Measurements from ENCODE around the gene GAK. TPM values are rescaled to one million over a fixed set of nuclear protein-coding genes. Genes with fewer than 3 reads are reported as not detected.

GAK gene
- total and polyA plus RNA-seq, 10 donors, result 112 to 249 (median 190) TPM

DNA sequence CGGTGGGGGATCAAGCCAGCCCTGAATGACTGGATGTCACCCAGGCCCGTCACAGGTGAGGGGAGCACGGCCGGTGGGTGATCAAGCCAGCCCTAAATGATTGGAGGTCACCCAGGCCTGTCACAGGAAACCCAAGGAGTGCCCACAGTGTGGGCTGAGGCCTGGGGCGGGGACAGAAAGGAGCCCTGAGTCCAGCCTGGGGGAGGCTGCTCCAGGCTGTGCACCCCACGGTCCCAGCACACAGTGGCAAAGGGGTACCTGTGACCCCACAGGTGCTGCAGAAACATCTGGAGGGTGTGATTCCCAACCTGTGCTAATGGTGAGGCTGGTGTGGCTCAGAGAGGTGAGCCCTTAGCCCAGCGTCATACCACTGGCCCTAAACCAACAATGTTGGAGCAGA, 100.0 kb downstream of the GAK start:
- WGBS, 5 donors, result 79 to 96% (median 87%) methylated on average over 3 to 7 of the region's 7 CpGs
- H3K4me3 ChIP-seq, result no peak overlapping the region
- peaks cover 0 to 30% (median 18%) of the 10 kb centered on the region in 8 donors for H3K9me3 ChIP-seq
- H3K36me3 ChIP-seq, result no peaks in the 10 kb centered on the region
- H3K27ac ChIP-seq, result no peak overlapping the region
- peaks cover 0 to 25% (median 9%) of the 10 kb centered on the region in 6 donors for H3K4me1 ChIP-seq
- no peak for TF ChIP-seq POLR2AphosphoS5 (IDR thresholded peaks at IDR 0.05)
- TF ChIP-seq POLR2A (IDR thresholded peaks at IDR 0.05), result no peak
- TF ChIP-seq, protein P1, sequence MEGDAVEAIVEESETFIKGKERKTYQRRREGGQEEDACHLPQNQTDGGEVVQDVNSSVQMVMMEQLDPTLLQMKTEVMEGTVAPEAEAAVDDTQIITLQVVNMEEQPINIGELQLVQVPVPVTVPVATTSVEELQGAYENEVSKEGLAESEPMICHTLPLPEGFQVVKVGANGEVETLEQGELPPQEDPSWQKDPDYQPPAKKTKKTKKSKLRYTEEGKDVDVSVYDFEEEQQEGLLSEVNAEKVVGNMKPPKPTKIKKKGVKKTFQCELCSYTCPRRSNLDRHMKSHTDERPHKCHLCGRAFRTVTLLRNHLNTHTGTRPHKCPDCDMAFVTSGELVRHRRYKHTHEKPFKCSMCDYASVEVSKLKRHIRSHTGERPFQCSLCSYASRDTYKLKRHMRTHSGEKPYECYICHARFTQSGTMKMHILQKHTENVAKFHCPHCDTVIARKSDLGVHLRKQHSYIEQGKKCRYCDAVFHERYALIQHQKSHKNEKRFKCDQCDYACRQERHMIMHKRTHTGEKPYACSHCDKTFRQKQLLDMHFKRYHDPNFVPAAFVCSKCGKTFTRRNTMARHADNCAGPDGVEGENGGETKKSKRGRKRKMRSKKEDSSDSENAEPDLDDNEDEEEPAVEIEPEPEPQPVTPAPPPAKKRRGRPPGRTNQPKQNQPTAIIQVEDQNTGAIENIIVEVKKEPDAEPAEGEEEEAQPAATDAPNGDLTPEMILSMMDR (IDR thresholded peaks at IDR 0.05 in 8 of 11, conservative IDR thresholded peaks at IDR 0.05 in 3 of 11), result no peak
- peak; percentile 37 for DNase-seq
- H3K27me3 ChIP-seq (replicated peaks in 1 of 7), result peaks cover 0 to 56% (median 16%) of the 10 kb centered on the region in 7 donors
- intact Hi-C loops (cut with DNase I; ENCODE audit: low total_unique reads), result no loop called here

DNA sequence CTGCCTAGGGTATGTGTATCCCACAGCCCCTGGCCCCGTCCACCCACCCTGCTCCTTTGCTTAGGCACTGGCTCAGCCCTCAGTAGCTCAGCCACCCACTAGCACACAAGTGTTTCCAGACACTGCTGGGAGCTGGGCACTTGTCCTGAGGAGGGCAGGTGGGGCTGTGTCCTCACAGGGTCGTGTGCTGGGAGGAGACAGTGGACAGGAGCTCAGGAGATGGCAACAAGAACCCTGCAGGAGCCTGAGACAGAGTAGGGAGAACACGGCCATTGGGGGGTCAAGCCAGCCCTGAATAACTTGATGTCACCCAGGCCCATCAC, 100.7 kb downstream of the GAK start:
- Histone ChIP-seq H3K27ac (no peak overlapping the region), H3K9me3 (peaks cover 0 to 24% (median 11%) of the 10 kb centered on the region in 8 donors), H3K4me1 (peaks cover 0 to 31% (median 14%) of the 10 kb centered on the region in 6 donors), H3K36me3 (no peaks in the 10 kb centered on the region), H3K4me3 (no peak overlapping the region), H3K27me3 (replicated peaks in 1 of 7) (peaks cover 0 to 62% (median 23%) of the 10 kb centered on the region in 7 donors)
- no peak for DNase-seq
- 55 to 80% (median 65%) methylated on average over 3 of the region's 3 CpGs for WGBS, 5 donors
- TF ChIP-seq POLR2A (IDR thresholded peaks at IDR 0.05) (no peak), POLR2AphosphoS5 (IDR thresholded peaks at IDR 0.05) (no peak)
- TF ChIP-seq, protein P1 (IDR thresholded peaks at IDR 0.05 in 8 of 11, conservative IDR thresholded peaks at IDR 0.05 in 3 of 11), result no peak
- intact Hi-C loops (cut with DNase I; ENCODE audit: low total_unique reads), result no loop called here

DNA sequence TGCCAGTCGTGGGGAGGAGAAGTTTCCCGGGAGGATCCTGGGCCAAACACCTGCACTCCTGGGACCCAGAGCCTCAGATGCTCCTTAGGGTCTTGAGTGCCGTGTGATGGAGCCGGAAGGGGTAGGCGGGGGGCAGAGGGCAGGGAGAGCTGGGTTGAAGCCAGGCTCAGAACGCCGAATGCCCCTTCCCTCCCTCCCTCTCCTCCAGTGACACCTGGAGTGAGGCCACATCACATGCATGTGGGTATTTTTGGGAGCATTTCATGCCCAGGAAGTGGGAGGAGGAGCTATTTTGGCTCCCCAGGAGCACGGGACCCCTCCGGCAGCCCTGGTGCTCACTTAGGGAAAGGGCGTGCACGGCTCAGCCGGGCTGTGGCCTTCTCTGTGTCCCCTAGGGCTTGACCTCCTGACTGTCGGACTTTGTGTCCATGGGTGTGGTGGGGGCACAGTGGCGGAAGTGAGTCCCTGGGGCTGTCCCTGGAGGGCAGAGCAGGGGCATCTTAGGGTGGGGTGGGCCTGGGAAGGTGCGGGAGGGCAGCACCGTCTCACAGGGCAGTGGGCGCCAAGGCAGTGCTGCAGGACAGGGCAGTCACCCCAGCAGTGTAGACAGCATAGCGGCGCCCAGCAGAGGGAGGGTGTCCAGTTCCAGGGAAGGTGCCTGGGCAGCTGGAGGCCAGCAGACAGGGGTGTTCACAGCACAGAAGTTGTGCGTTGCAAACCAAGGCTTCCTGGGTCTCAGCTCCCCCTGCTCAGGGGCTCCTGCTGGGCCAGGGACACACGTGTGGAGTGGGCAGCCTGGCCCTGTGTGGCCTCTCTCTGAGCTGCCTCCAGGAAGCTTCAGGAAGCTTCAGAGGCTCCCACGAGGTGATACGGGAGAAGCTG, 101.3 kb downstream of the GAK start:
- 67 to 83% (median 73%) methylated on average over 19 to 23 of the region's 23 CpGs for WGBS, 5 donors
- no peaks in the 10 kb centered on the region for H3K36me3 ChIP-seq
- TF ChIP-seq, protein P1 (IDR thresholded peaks at IDR 0.05 in 8 of 11, conservative IDR thresholded peaks at IDR 0.05 in 3 of 11), result no peak
- TF ChIP-seq POLR2A (IDR thresholded peaks at IDR 0.05) (no peak), POLR2AphosphoS5 (IDR thresholded peaks at IDR 0.05) (no peak)
- peaks cover 0 to 66% (median 26%) of the 10 kb centered on the region in 7 donors for H3K27me3 ChIP-seq (replicated peaks in 1 of 7)
- intact Hi-C loops (cut with DNase I; ENCODE audit: low total_unique reads), result no loop called here
- peaks cover 0 to 18% (median 8%) of the 10 kb centered on the region in 8 donors for H3K9me3 ChIP-seq
- no peak overlapping the region for H3K4me3 ChIP-seq
- DNase-seq, result peak; percentile 59
- no peak overlapping the region for H3K27ac ChIP-seq
- H3K4me1 ChIP-seq, result peaks cover 0 to 32% (median 14%) of the 10 kb centered on the region in 6 donors

All from spleen (tissue), 11 donors.